Stimulated activated CD8-positive, alpha-beta memory T cell treated with anti-CD3 and anti-CD28 coated beads, Interleukin-2, amount 100 ng/mL, for 48 hours (primary cell): ENCODE measurements around the gene RGS21.
"Not testable (repeated sequence)": the region's sequence is repeated elsewhere in the genome, so short reads cannot be mapped to it uniquely, and the experiment has no call there.

Source experiments
- DNase-seq, 2 donors: peaks; one replicate each; pipeline ENCODE4 v3.0.0-alpha.2; 2020; ENCODE audit warnings: low read depth in 2 of 2

Gene RGS21

GRCh38 chr1:192316942-192317450 is at the start of gene RGS21:
Gene RGS21, plus strand, starts transcription at chr1:192316992. Its CDS starts 26,045 bp downstream, at chr1:192343037.
- DNase-seq: no peak

DNA sequence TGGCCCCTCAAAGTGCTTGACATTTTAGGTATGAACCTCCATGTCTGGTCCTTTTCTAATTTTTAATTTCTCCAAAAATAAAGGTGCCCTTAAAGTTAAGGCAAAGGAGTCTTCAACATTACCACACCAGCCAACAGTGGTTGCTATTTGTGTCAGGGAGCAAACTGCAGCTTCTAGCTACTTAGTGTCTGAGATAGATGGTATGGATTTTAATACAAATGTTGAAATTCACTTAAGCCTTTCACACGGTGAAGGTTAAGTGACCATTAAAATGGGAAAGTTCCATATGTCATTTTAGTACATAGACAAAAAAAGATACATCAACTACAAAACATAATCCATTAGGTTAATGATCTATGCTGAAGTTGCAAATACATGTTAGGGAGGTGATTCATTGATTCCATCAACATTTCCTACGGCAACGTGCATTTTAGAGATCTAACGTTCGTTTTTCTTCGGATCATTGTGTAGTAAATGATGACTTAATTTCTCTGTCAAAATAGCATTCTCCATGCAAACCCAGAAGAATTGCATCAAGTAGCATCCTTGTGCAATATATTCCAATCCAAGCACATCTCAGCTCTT is 48.2 kb upstream of the RGS21 start:
- no peak for DNase-seq

DNA sequence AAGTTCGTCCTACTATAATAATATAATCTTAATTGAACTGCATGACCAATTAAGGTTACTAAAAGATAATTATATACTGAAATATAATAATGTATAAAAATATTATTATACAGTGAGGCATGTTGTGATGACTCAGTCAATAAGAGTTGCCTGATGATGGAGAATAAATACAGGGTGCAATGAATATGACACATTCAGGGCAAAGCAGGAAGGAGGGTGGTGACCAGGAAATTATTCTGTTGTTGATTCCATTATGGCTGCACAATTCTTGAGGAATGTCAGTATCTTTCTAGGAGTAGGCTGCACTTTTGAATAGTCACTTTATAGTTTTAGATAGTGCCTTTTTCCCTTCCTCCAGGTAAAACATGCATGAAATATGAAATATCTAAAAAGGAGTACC is 46.4 kb upstream of the RGS21 start:
- DNase-seq: no peak

- no peak for DNase-seq
Measured at GRCh38 chr1:192272732-192273131, 44.1 kb upstream of the RGS21 start.

- no peak for DNase-seq
Measured at GRCh38 chr1:192274588-192274987, 42.2 kb upstream of the RGS21 start.

GRCh38 chr1:192277635-192278034 is 39.2 kb upstream of the RGS21 start:
- no peak for DNase-seq

DNA sequence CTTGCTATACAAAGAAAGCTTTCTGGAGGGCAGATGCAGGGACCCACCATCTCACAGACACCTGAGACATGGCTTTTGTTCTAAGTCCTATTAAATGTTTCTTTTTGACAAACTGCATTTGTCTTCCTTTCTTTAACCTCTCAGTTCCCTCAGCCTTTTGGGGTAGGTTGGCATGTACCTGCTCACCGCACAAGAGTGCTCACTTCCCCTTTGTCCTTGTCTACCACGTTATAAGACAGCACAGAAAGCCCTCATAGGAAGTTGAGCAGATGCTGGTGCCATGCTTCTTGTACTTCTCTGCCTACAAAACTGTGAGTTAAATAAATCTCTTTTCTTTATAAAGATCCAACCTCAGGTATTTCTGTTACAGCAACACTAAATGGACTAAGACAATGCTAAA is 31.9 kb upstream of the RGS21 start:
- DNase-seq: no peak

DNA sequence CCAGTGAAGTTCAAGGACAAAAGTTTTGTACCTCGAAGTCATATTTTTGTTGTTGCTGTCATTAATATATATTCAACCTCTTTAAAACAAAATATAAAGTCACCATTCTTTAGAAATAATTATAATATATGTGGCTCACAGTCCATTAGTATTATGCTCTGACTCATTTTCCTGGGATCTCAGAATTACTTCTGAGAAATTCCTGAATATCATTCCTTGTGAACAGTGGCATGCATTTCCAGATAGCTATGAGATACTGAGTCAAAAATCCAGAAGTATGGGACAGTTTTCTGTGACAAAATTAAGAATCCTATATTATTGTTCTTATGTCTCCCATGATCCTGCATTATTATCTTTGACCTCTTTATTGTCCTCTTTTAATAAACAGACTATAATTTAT is 13.8 kb upstream of the RGS21 start:
- no peak for DNase-seq

DNA sequence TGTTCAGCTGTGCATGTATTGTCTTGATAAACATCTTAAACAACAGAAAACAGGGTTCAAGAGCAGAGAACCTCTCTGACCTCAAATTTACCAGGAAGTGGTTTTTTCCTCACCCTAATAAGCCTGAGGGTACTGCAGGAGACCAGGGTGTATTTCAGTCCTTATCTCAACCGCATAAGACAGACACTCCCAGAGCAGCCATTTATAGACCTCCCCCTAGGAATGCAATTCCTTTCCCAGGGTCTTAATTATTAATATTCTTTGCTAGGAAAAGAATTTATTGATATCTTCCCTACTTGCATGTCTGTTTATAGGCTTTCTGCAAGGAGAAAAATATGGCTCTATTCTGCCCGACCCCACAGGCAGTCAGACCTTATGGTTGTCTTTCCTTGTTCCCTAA is 8.5 kb upstream of the RGS21 start:
- not testable (repeated sequence) for DNase-seq

GRCh38 chr1:192311281-192311680 is 5.5 kb upstream of the RGS21 start:
- no peak for DNase-seq

GRCh38 chr1:192327997-192328396 is 11.2 kb downstream of the RGS21 start:
- DNase-seq: no peak

DNA sequence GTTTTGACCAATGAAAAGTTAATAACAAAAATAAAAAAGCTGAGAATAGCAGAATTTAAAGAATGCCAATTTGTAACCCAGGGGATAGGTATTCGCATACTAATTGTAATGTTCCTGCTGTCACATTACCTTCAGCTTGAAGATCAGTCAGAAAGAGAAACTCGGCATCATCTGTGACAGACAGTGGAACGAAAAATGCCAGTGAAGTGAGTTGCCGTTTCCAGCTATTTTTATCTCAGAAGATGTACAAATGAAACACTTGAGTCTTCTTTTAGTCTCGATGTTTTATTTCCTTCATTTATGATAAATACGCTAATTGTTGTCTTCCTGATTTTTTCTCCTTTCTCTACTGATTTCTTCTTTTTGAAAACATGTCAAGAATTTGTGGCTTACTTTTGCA is 26.1 kb downstream of the RGS21 start:
- DNase-seq: no peak

GRCh38 chr1:192343344-192343743 is 26.6 kb downstream of the RGS21 start:
- no peak for DNase-seq

GRCh38 chr1:192349314-192349713 is 32.5 kb downstream of the RGS21 start:
- no peak for DNase-seq

DNA sequence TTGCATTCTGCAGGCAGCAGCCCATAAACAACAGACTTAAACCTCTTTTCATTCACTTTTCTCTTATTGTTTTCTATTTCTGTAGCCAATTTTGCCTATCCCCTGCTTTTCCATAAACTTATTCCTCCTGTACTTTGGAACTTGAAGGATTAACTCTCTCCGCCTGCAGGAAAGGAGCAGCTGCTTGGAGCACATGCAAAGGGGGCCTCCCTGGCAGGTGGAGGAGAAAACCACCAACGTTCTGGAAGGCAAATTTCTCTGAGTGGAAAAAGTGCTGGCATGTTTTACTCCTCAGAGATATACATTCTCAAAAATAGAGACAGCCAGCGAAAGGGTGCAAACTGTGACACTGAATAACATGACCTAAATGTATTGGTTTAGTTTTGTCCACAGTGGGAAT is 33.6 kb downstream of the RGS21 start:
- DNase-seq: no peak

- DNase-seq: no peak
Measured at GRCh38 chr1:192351550-192351949, 34.8 kb downstream of the RGS21 start.

DNA sequence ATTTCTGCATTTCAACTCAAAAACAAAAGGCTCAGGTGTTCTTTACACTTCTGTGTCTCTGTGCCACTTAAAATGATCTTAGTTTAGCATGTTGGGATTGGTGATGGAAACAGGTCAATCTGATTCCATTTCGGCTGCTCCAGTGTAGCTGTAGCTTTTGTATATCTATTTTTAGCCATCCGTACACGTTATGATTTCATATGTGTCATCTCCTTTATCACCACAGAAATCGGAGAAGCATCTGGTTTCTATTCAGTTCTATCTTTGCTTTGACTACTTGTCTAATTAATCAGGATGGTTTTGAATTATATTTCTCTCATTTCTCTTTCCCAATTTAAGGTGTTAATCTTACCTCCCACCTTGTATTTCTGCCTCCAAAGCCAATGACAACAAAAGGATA is 41.1 kb downstream of the RGS21 start:
- DNase-seq: no peak

DNA sequence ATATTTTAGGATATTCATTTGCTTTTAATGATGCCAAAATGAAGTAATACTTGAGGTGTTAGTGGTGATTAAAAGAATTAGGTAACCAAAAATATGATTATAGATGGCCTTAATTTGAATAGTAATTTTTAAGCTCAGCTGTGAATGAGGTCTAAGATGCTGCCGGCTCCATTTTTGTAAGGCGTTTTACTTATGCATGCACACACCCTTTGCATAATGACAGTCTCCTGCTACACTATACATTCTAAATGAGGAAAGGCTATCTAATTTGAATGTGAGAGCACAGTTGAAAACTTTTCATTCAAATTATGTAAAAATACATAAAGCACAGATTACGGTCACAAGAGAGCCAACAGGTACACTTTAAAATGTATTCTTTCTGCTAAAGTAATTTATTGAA is 41.6 kb downstream of the RGS21 start:
- no peak for DNase-seq

GRCh38 chr1:192358822-192359221 is 42.0 kb downstream of the RGS21 start:
- no peak for DNase-seq

GRCh38 chr1:192363177-192363576 is 46.4 kb downstream of the RGS21 start:
- no peak for DNase-seq

- DNase-seq: no peak
Measured at GRCh38 chr1:192367436-192367835, 50.6 kb downstream of the RGS21 start.

GRCh38 chr1:192375306-192375705 is 58.5 kb downstream of the RGS21 start:
- no peak for DNase-seq

- DNase-seq: no peak
Measured at GRCh38 chr1:192376374-192376773, 59.6 kb downstream of the RGS21 start.

DNA sequence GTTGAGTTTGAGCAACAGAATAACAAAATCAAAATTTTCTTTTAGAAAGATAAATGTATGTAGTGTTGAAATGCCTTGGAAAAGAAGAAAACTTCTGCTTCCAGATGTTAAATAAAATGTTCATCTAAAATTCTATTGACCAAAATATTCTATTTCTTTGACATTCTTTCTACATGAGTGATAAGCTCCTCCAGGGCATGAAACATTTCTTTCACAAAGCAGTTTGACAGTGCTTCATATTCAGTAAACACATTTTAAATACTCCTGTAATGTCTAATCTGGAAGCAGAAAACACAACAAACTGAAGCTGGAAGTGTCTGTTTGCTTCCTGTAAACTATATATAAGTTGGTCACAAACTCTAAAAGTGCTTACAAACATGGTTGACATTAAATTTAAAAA is 61.5 kb downstream of the RGS21 start:
- no peak for DNase-seq
